Keratinocyte (primary cell): Measurements from ENCODE around the gene MPI. TPM values are rescaled to one million over a fixed set of nuclear protein-coding genes. Genes with fewer than 3 reads are reported as not detected.

Experiments used
- DNase-seq: peaks from one replicate; pipeline ENCODE4 v3.0.0-alpha.2; 2011; ENCODE audit warnings: low read depth, missing footprints, low spot score
- FAIRE-seq: peaks from 2 replicates; lab custom pipeline; 2011; peaks lifted over from hg19 to GRCh38; lab: Jason Lieb, UNC
- H2AFZ ChIP-seq: 2 replicates; pipeline ENCODE4 v1.6.0; 2012; ENCODE audit warnings: low read length, control low read depth, inconsistent platforms; ENCODE audit not compliant: control insufficient read depth
- H3K27ac ChIP-seq: 2 replicates; pipeline ENCODE4 v1.5.1; 2011; ENCODE audit warnings: low read length; ENCODE audit not compliant: control insufficient read depth, insufficient read depth
- H3K27me3 ChIP-seq: 3 replicates; pipeline ENCODE4 v1.6.0; 2011; ENCODE audit warnings: low read length; ENCODE audit not compliant: control insufficient read depth, insufficient read depth; ENCODE audit errors: extremely low read depth
- H3K36me3 ChIP-seq, 2 experiments: 2 replicates in 1 of 2; 3 replicates in 1 of 2; pipeline ENCODE4 v1.5.1; 2011; ENCODE audit warnings: low read length in 2 of 2, mild to moderate bottlenecking in 1 of 2; ENCODE audit not compliant: control insufficient read depth in 2 of 2, insufficient read depth in 2 of 2; ENCODE audit errors: extremely low read depth in 1 of 2
- H3K4me1 ChIP-seq: 3 replicates; pipeline ENCODE4 v1.5.1; 2011; ENCODE audit warnings: low read length; ENCODE audit not compliant: control insufficient read depth, insufficient read depth; ENCODE audit errors: extremely low read depth
- H3K4me2 ChIP-seq: 3 replicates; pipeline ENCODE4 v1.6.0; 2011; ENCODE audit warnings: low read depth, low read length; ENCODE audit not compliant: control insufficient read depth, insufficient read depth; ENCODE audit errors: extremely low read depth
- H3K4me3 ChIP-seq, 3 experiments: fragments of 200-600 bp in 1 of 3; sonication (generic) in 1 of 3; 2 replicates in 2 of 3; 3 replicates in 1 of 3; pipeline ENCODE4 v1.5.1; 2011 to 2016; ENCODE audit warnings: low read length in 3 of 3, mild to moderate bottlenecking in 3 of 3, control low read depth in 2 of 3, inconsistent platforms in 1 of 3, low read depth in 1 of 3, mixed read lengths in 1 of 3, mixed run types in 1 of 3, moderate library complexity in 1 of 3; ENCODE audit not compliant: control insufficient read depth in 2 of 3, insufficient read depth in 2 of 3; ENCODE audit errors: extremely low read depth in 1 of 3
- H3K79me2 ChIP-seq: 2 replicates; pipeline ENCODE4 v1.6.0; 2012; ENCODE audit warnings: low read length; ENCODE audit not compliant: control insufficient read depth, insufficient read depth
- H3K9ac ChIP-seq: 3 replicates; pipeline ENCODE4 v1.6.0; 2011; ENCODE audit warnings: low read length; ENCODE audit not compliant: control insufficient read depth, insufficient read depth; ENCODE audit errors: extremely low read depth
- H3K9me1 ChIP-seq: 3 replicates; pipeline ENCODE4 v1.6.0; 2011; ENCODE audit warnings: low read length; ENCODE audit not compliant: control insufficient read depth, insufficient read depth; ENCODE audit errors: extremely low read depth
- H3K9me3 ChIP-seq: 2 replicates; pipeline ENCODE4 v1.5.1; 2012; ENCODE audit warnings: low read depth, low read length; ENCODE audit not compliant: control insufficient read depth
- H4K20me1 ChIP-seq: 3 replicates; pipeline ENCODE4 v1.6.0; 2011; ENCODE audit warnings: low read length; ENCODE audit not compliant: control insufficient read depth, insufficient read depth; ENCODE audit errors: extremely low read depth
- EZH2 ChIP-seq: IDR thresholded peaks from one replicate; pipeline ENCODE4 v1.6.1; 2012; ENCODE audit warnings: inconsistent platforms, mild to moderate bottlenecking, low read length, moderate library complexity
- dilution Hi-C: fragments of 300-500 bp; cut with MboI; formaldehyde crosslinking; loops from one replicate; pipeline ENCODE4 v1.7.0; 2020; ENCODE audit warnings: low sequenced_read_pairs; ENCODE audit not compliant: extremely low pct_ligation_motif_present
- polyA plus RNA-seq, 5 experiments: library from polyadenylated mRNA; depleted of rRNA in 3 of 5; stranded (reverse) in 3 of 5; stranded (forward) in 1 of 5; unstranded in 1 of 5; fragments of >200 nt; gene quantifications; 1 replicate in 1 of 5; 2 replicates in 3 of 5; 3 replicates in 1 of 5; pipeline versions ENCODE4 v1.2.1 to v1.2.3, GENCODE V29; 2011 to 2012; ENCODE audit warnings: missing spikeins in 2 of 5, low read depth in 1 of 5, low replicate concordance in 1 of 5
- TF ChIP-seq, protein P1 (sequence below), 3 experiments: IDR thresholded peaks in 1 of 3; conservative IDR thresholded peaks in 1 of 3; optimal IDR thresholded peaks in 1 of 3; 2 replicates in 2 of 3; 3 replicates in 1 of 3; pipeline versions ENCODE3 to v1.5.1; 2011; ENCODE audit warnings: low read length in 3 of 3, mild to moderate bottlenecking in 3 of 3, moderate library complexity in 2 of 3, control low read depth in 1 of 3, inconsistent platforms in 1 of 3; ENCODE audit not compliant: insufficient read depth in 2 of 3; ENCODE audit errors: extremely low read depth in 1 of 3

The MPI gene
- polyA plus RNA-seq, 1 donor (not counting 4 experiments of a cell fraction or from before 2014, with no cell fraction given): 39.2 TPM

DNA sequence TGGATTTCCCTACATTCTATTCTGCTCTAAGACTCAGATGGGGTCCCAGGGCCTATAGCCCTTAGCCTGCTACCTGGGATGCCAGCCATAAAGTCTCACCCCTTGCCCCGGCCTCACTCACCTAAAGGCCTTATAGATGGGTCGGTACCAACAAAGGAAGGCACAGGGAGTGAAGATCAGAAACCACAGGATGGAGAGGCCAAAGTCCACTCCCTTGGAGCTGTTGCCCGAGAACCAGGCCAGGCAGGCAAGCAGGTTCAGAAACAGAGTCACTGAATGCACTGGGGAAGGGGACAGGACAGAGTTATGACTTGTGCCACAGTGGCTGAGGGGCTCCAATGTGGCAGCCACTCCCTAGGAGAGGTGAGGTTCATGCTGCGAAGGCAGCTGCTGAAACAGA is 39.4 kb upstream of the MPI start:
- DNase-seq: no peak
- Histone ChIP-seq H3K36me3 (peaks cover 40 to 47% of the 10 kb centered on the region in 2 experiments), H3K9ac (no peak overlapping the region), H2AFZ (no peak overlapping the region), H3K9me3 (no peaks in the 10 kb centered on the region), H3K4me1 (peaks cover 7% of the 10 kb centered on the region), H3K79me2 (peaks cover 1% of the 10 kb centered on the region), H3K9me1 (no peaks in the 10 kb centered on the region), H3K4me2 (no peak overlapping the region), H3K4me3 (no peak overlapping the region), H3K27me3 (no peaks in the 10 kb centered on the region), H3K27ac (no peak overlapping the region), H4K20me1 (no peaks in the 10 kb centered on the region)
- dilution Hi-C loops: no loop called here
- TF ChIP-seq, protein P1, sequence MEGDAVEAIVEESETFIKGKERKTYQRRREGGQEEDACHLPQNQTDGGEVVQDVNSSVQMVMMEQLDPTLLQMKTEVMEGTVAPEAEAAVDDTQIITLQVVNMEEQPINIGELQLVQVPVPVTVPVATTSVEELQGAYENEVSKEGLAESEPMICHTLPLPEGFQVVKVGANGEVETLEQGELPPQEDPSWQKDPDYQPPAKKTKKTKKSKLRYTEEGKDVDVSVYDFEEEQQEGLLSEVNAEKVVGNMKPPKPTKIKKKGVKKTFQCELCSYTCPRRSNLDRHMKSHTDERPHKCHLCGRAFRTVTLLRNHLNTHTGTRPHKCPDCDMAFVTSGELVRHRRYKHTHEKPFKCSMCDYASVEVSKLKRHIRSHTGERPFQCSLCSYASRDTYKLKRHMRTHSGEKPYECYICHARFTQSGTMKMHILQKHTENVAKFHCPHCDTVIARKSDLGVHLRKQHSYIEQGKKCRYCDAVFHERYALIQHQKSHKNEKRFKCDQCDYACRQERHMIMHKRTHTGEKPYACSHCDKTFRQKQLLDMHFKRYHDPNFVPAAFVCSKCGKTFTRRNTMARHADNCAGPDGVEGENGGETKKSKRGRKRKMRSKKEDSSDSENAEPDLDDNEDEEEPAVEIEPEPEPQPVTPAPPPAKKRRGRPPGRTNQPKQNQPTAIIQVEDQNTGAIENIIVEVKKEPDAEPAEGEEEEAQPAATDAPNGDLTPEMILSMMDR (optimal IDR thresholded peaks at IDR 0.05 in 1 of 3, IDR thresholded peaks at IDR 0.05 in 1 of 3, conservative IDR thresholded peaks at IDR 0.05 in 1 of 3; ENCODE audit: extremely low read depth in 1 of 3, insufficient read depth in 2 of 3, low read length in 3 of 3): no peak
- TF ChIP-seq EZH2: no peak
- no peak for FAIRE-seq

DNA sequence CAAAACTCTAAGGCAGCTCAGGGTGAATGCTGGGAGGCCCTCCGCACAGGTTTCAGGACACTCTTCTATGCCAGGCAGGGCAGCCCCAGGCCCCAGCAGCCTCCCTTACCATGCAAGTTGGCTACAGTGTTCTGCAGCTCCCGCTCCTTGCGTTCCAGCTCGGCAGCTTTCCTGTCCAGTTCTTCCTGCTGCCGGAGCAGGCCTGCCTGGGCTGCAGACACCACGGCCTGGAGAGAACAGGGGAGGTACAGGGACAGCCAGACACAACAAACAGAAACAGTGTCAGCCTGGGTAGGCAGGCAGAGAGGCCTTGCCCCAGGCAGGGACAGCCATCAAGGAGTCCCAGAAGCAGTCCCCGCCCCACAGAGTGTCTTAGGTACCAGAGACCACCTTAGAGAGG is 37.9 kb upstream of the MPI start:
- Histone ChIP-seq H3K79me2 (peaks cover 6% of the 10 kb centered on the region), H3K4me1 (peaks cover 10% of the 10 kb centered on the region), H4K20me1 (no peaks in the 10 kb centered on the region), H3K9ac (no peak overlapping the region), H2AFZ (no peak overlapping the region), H3K9me1 (peaks cover 2% of the 10 kb centered on the region), H3K36me3 (peaks cover 40 to 47% of the 10 kb centered on the region in 2 experiments), H3K4me3 (no peak overlapping the region), H3K9me3 (no peaks in the 10 kb centered on the region), H3K4me2 (no peak overlapping the region), H3K27ac (no peak overlapping the region), H3K27me3 (no peaks in the 10 kb centered on the region)
- dilution Hi-C loops: no loop called here
- DNase-seq (no peak), FAIRE-seq (no peak)
- TF ChIP-seq, protein P1 (optimal IDR thresholded peaks at IDR 0.05 in 1 of 3, IDR thresholded peaks at IDR 0.05 in 1 of 3, conservative IDR thresholded peaks at IDR 0.05 in 1 of 3; ENCODE audit: extremely low read depth in 1 of 3, insufficient read depth in 2 of 3, low read length in 3 of 3): no peak
- no peak for TF ChIP-seq EZH2
